KMS-11 (cell line): ENCODE data around the gene SATB2.

Experiments used
- H2AFZ ChIP-seq: fragments of 200-600 bp; sonication (generic); 2 replicates; pipeline ENCODE4 v1.6.1; 2016; ENCODE audit warnings: antibody characterized with exemption, mixed run types, low read depth
- H3K27ac ChIP-seq: fragments of 200-600 bp; sonication (generic); 2 replicates; pipeline ENCODE4 v1.6.1; 2016; ENCODE audit warnings: mild to moderate bottlenecking, mixed run types
- H3K27me3 ChIP-seq: fragments of 200-600 bp; sonication (generic); 2 replicates; pipeline ENCODE4 v1.6.1; 2017; ENCODE audit warnings: mild to moderate bottlenecking, low read depth, mixed run types, moderate library complexity; ENCODE audit not compliant: insufficient read depth
- H3K36me3 ChIP-seq: fragments of 200-600 bp; sonication (generic); 2 replicates; pipeline ENCODE4 v1.6.1; 2017; ENCODE audit warnings: mild to moderate bottlenecking, mixed run types; ENCODE audit not compliant: insufficient read depth
- H3K4me1 ChIP-seq: fragments of 200-600 bp; sonication (generic); 2 replicates; pipeline ENCODE4 v1.6.1; 2016; ENCODE audit warnings: mild to moderate bottlenecking, low read depth, mixed run types; ENCODE audit not compliant: poor library complexity, severe bottlenecking
- H3K4me2 ChIP-seq: fragments of 200-600 bp; sonication (generic); 2 replicates; pipeline ENCODE4 v1.7.0; 2016; ENCODE audit warnings: mild to moderate bottlenecking, mixed run types
- H3K4me3 ChIP-seq: fragments of 200-600 bp; sonication (generic); IDR thresholded peaks from 2 replicates; pipeline ENCODE4 v1.6.1; 2017; ENCODE audit warnings: low read depth, low read length, mixed read lengths; ENCODE audit not compliant: insufficient read depth
- H3K79me2 ChIP-seq: fragments of 200-600 bp; sonication (generic); 2 replicates; pipeline ENCODE4 v1.6.1; 2016; ENCODE audit warnings: low read depth, mixed run types; ENCODE audit not compliant: insufficient read depth
- H3K9ac ChIP-seq: fragments of 200-600 bp; sonication (generic); 2 replicates; pipeline ENCODE4 v1.6.1; 2016; ENCODE audit warnings: mild to moderate bottlenecking, mixed run types
- H4K20me1 ChIP-seq: fragments of 200-600 bp; sonication (generic); 2 replicates; pipeline ENCODE4 v1.6.1; 2016; ENCODE audit warnings: mild to moderate bottlenecking, mixed run types; ENCODE audit not compliant: insufficient read depth
- CTCF ChIP-seq: fragments of 200-600 bp; sonication (generic); conservative IDR thresholded peaks from 2 replicates; pipeline ENCODE4 v1.6.1; 2017; ENCODE audit warnings: low read depth, mild to moderate bottlenecking, antibody characterized with exemption, low read length, moderate library complexity, mixed read lengths

SATB2 gene

GRCh38 chr2:199383021-199383420 lies 74.7 kb downstream of the SATB2 start:
- Histone ChIP-seq H3K36me3 (no peaks in the 10 kb centered on the region), H3K4me1 (no peaks in the 10 kb centered on the region), H3K9ac (no peak overlapping the region), H4K20me1 (no peaks in the 10 kb centered on the region), H2AFZ (no peak overlapping the region), H3K4me2 (no peak overlapping the region), H3K27me3 (no peaks in the 10 kb centered on the region), H3K27ac (no peak overlapping the region), H3K4me3 (no peak overlapping the region), H3K79me2 (no peaks in the 10 kb centered on the region)
- no peak for TF ChIP-seq CTCF

- no peak overlapping the region for H3K4me2 ChIP-seq
- no peak for TF ChIP-seq CTCF
- H3K27ac ChIP-seq: no peak overlapping the region
- no peaks in the 10 kb centered on the region for H4K20me1 ChIP-seq
- no peak overlapping the region for H3K4me3 ChIP-seq
- H3K27me3 ChIP-seq: no peaks in the 10 kb centered on the region
- H2AFZ ChIP-seq: no peak overlapping the region
- H3K36me3 ChIP-seq: no peaks in the 10 kb centered on the region
- H3K9ac ChIP-seq: no peak overlapping the region
- no peaks in the 10 kb centered on the region for H3K4me1 ChIP-seq
- no peaks in the 10 kb centered on the region for H3K79me2 ChIP-seq
Observed at GRCh38 chr2:199382091-199382490, 75.6 kb downstream of the SATB2 start.

GRCh38 chr2:199381531-199381930 lies 76.2 kb downstream of the SATB2 start:
- Histone ChIP-seq H3K9ac (no peak overlapping the region), H2AFZ (no peak overlapping the region), H3K79me2 (no peaks in the 10 kb centered on the region), H3K27ac (no peak overlapping the region), H3K4me3 (no peak overlapping the region), H3K36me3 (no peaks in the 10 kb centered on the region), H3K27me3 (no peaks in the 10 kb centered on the region), H3K4me1 (no peaks in the 10 kb centered on the region), H4K20me1 (no peaks in the 10 kb centered on the region), H3K4me2 (no peak overlapping the region)
- no peak for TF ChIP-seq CTCF

GRCh38 chr2:199378948-199379650 lies 78.6 kb downstream of the SATB2 start:
- Histone ChIP-seq H3K27me3 (no peaks in the 10 kb centered on the region), H3K9ac (no peak overlapping the region)
- no peak for TF ChIP-seq CTCF

More at GRCh38 chr2:199378948-199379650, 78.6 kb downstream of the SATB2 start:
- no peaks in the 10 kb centered on the region for H4K20me1 ChIP-seq
- no peaks in the 10 kb centered on the region for H3K36me3 ChIP-seq
- no peak overlapping the region for H3K27ac ChIP-seq
- H2AFZ ChIP-seq: no peak overlapping the region
- H3K4me3 ChIP-seq: no peak overlapping the region
- no peak overlapping the region for H3K4me2 ChIP-seq
- H3K79me2 ChIP-seq: no peaks in the 10 kb centered on the region
- no peaks in the 10 kb centered on the region for H3K4me1 ChIP-seq
